GM18951 (cell line): ENCODE measurements around the gene PTPRE.

ENCODE experiments used
- POLR2A ChIP-seq: IDR thresholded peaks from 4 replicates; pipeline ENCODE4 v1.6.1; 2011; ENCODE audit warnings: mild to moderate bottlenecking; ENCODE audit not compliant: insufficient read length, insufficient read depth; ENCODE audit errors: extremely low read depth
- in situ Hi-C: fragments of 300-500 bp; cut with MboI; formaldehyde crosslinking; loops from one replicate; pipeline ENCODE4 v1.12.0; 2022; ENCODE audit warnings: low sequenced_read_pairs, mixed read lengths, inconsistent platforms; ENCODE audit not compliant: unreplicated experiment

Gene PTPRE

DNA sequence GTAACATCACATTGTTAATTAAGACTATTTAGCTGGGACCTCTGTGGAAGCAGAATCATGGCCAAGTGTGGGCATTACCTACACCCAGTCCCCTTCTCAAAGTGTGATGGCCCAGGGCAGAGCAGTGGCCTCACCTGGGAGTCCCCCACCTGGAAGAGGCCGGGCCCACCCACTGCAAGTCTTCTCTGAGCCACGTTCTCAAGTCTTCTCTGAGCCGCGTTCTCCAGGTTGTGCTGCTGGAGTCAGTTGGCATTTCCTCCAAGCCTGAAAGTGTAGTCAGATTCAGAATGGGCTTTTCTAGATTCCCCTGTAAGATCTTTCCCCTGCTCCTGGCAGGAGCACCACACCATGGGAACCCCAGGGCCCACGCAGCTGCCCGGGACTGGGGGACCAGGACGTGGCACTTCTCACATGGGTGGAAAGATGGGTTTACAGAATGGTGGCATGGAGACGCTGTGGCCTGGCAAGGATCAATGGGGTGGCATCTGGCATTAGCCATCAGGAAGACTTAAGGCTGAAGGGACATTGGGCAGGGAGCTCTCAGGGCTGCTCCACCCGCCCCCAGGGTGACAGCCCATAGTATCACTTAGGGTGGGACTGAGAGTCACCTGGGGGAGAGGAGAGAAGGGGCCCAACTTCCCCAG, 151.3 kb downstream of the PTPRE start:
- TF ChIP-seq POLR2A = no peak
- in situ Hi-C loops = no loop called here

DNA sequence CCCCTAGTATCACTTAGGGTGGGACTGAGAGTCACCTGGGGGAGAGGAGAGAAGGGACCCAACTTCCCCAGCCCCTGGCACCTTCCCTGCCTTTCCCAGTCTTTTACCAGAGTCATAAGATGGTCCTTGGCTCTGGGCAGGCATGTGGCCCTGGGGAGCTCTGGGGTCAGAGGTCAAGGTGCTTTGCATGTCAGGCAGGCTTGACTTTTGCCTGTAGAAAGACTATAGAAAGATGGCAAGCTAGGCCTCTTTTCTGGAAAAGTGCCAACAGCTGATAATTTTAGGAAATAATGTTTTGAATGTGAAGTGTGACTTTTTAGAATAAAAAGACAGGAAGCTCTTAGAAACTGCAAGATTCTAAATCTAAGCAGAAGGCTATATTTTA, 151.8 kb downstream of the PTPRE start:
- in situ Hi-C loops = no loop called here
- TF ChIP-seq POLR2A = no peak

DNA sequence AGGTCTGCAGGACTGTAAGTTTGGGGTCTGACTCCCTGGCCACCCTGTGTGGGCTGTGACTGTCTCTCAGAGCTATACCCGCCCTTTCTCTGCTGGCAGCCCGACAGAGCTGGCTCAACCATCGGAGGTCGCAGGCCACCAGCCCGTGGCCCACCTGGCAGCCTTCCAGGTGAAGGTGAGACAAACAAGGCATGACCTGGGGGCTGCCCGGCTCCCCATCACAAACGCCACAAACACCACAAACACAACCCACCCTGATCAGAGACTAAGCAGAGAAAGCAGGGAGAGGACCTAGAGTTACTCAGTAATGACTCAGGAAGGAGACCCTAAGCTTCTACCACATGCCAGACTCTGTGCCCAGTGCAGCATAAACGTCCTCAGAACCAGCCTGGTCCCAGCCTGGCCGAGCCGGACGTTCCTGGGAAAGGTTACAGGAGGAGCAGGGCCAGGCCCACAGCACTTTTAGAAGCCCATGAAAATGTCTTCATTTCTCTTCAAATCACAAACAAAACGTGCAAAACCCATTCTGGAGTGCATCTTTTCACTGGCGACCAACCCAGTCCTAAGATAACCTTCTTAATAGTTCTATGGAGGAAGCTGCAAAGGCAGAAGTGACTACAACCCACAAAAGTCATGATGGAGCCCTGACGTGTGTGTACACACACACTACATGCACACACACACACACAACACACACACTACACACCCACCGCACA, 152.5 kb downstream of the PTPRE start:
- in situ Hi-C loops = no loop called here
- no peak for TF ChIP-seq POLR2A

DNA sequence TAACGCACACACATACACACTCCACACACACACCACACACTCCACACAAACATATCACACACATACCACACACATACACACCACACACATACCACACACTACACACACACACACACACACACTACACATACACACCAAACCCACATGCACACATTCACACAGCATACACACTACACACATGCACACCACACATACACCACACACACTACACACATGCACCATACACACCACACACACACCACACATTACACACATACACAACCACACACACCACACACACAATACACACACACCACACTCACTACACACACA, 153.0 kb downstream of the PTPRE start:
- in situ Hi-C loops = no loop called here
- TF ChIP-seq POLR2A = no peak

DNA sequence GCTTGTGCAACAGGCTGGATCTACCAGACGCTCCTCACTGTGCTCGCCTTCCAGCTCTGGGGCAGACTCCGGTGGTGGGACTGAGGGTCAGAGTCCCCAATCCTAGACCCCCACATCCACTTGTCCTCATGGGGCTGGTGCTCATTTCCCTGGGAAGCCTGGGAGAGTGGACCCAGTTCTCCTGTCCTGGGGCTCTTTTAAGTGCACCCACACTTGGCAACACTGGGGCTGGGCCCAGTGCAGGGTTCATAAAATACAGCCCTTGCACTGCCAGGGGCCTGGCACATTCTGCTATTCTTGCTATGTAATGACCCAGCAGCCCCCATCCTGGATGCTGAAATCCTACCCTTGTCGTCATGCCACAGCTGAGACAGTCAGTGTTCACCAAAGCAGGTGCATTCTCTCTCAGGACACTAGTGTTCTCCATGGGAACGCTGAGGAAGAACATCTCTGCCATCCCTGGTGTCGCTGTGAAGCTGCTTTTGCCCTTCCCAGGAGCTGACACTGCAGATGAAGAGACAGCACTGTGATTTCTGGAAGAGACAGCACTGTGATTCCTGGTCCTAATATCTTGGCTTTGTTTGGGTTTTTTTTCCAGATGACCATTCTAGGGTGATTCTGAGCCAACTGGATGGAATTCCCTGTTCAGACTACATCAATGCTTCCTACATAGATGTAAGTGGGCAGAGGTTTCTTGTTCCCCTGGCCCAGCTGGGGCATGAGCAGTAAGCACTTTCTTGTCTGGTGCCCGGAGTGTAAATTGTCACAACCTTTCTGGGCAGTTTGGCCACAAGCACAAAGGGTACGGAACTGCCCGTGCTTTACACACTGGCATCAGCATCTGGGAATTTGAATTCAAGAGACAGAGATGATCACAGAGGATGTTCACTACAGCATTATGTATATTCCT, 153.7 kb downstream of the PTPRE start:
- in situ Hi-C loops = no loop called here
- no peak for TF ChIP-seq POLR2A

DNA sequence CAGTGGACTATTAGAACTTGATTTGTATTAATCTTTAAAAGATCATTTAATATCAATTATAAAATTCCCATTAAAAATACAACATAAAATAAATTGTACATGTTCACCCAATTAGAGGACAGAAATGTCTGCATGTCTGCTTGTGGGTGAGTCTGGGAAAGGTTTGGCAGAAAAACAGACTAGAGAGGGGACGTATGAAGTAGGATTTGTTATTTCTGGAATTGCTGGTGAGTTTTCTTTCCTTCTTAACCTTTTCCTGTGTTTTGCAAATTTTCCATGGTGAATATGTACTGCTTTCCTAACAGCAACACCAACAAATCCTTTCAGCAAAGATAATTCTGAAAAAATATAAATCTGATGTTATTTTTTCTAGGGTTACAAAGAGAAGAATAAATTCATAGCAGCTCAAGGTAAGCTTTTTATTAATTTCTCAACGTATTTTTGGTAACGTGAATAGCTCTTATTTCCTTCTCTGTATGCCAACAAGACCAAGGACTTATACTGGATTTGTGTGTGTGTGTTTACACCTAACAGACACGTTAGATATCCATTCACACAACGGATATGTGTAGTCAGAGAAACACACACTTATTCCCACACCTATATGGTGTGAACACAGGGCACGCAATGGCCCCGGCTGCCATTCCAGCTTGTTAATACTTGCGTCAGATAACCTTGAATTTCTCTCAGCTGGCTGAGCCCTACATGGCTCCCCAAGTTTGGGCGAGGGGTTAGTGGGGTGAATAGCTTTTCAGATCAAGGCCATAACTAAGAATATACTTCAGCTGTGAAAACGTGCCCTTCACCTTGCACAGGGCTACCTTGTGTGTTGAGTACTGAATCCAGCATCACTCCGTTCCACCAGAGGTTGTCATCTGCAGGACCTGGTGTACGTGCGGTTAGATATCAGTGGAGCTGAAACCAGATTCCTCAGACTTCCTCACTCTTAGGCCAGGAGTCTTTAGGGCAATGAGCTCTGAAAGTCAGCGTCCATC, 154.7 kb downstream of the PTPRE start:
- in situ Hi-C loops = no loop called here
- no peak for TF ChIP-seq POLR2A

DNA sequence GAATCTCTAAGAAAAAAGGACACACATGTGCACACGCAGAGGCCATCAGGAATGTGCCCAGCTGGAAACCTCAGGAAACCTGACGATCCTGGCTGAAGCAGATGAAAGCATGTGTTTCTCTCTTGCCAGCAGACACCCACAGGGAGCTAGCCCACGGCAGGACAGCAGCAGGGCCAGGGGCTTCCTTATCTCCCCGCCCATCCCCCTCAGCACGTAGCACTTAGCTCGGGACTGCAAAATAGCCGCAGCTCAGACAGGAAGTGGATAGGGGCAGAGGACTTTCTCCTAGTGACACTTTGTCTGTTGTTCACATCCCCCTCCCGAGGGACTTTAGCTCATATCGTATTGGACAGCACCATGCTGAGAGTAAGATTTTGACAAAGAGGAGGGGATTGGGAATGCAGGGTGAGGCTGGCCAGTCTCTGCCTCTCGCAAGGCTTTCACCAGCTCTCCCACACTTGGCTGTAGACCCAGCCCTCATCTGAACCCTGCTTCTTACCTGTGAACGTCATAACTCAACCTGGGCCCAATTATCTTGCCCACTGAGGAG, 155.5 kb downstream of the PTPRE start:
- no peak for TF ChIP-seq POLR2A
- in situ Hi-C loops = no loop called here

DNA sequence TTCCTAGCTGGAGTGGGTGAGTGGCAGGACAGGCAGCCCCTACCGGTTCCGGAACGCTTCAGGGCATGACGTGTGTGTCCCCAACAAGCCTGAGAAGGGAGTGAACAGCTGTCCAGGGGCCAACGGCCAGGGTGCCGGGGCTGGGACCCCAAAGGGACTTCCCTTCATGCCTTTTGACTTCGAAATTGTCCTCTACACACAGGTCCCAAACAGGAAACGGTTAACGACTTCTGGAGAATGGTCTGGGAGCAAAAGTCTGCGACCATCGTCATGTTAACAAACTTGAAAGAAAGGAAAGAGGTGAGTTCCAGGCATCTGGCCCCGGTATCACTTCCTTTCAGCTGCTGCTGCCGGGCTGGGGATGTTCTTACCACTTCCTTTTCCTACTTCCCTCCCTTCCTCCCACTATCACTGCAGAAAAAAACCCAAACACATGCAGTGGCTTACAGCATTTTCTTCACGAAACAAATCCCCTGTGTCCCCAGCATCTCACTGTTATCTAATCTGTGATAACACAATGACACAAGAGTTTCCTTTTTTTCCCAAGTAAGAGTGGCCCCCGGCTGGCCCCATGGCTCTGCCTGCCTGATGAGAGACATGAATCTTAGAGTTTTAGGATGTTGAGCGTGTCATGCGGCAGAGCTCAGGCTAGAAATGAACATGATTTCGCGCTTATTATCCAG, 156.1 kb downstream of the PTPRE start:
- in situ Hi-C loops = no loop called here
- TF ChIP-seq POLR2A = no peak

DNA sequence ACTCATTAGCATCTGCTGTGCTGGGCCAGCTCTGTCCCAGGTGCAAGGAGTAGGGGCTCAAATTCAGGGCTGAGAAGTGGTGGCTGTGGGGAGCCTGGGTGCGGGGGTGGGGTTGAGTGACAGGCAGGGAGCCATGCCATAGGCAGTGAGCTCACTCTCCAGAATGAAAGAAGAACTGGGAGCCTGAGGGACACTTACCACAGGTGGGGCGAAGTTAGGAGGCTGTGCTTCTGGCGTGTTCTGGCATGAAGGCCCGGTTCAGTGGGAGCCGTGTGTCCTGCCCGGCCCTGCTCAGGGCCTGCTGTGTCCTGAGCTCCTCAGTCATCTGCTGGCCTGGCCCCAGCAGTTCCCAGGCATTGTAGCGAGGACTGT, 156.8 kb downstream of the PTPRE start:
- TF ChIP-seq POLR2A = no peak
- in situ Hi-C loops = no loop called here

DNA sequence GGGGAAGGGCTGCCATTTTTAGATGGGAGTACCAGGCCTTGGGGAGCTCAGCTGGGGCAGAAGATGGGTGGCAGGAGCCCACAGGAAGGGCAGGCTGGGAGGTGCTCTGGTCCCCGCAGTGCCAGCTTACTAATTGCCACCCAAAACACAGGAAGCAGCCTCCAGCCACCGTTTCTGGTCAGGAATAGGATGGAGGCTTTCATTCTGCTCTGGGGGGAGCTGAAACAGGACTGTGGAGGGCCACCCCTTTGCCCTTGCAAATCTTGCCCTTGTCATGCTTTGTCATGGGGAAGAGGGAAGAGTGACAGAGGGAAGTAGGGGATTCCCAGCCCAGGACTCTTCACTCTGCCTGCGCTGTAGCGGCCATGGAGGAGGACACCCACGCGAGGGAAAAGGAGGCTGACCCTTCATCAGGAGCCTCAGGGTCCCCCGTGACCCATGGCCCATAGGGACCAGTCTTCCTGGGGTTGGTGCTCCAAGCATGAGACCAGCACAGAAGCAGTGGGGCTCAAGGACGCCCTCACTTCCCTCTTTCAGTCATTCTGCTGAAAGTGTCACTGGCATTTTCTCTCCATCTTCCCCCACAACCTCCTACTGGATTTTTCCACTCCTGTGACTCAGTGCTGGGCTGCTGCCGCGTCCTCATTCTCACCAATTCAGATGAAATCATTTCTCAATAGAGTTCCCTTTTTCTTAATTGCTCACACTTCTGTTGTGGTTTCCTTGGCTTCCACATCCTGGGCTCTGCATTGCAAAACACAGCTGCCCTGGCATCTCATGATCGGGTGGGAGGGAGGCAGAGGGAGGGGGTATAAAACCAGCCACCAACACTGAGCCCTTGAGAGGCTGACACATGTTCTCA, 157.4 kb downstream of the PTPRE start:
- no peak for TF ChIP-seq POLR2A
- in situ Hi-C loops = no loop called here

DNA sequence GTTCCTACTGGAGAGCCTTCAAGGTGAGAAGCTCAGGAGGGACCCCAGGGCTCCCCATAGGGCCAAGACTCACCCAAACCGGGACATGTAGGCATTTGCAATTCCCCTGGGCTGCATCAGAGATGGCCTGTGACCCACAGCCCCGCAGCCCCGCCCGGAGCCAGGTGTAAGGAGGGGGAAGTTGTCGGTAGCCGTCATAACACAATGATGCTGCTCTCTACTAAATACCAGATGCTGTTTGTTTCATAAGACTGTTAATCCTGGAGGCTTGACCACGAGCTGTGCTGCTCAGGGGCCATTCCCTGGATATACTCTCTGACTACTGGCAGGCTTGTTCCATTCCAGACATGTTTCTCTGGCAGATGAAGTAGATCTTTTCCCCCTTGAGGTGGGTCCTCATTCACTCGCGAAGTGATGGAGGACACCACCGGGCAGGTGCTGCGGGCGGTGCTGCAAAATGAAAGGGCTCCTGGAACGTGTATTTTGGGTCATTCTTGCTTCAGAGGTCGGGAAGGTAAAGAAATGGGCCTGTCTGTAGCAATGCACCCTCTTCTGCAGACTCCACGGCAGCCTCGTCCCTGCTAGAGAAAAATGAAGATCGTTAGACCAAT, 158.2 kb downstream of the PTPRE start:
- in situ Hi-C loops = no loop called here

More for the DNA sequence above, 158.2 kb downstream of the PTPRE start:
- no peak for TF ChIP-seq POLR2A
